Ovary (tissue), 3 donors: Measurements from ENCODE around the gene TEDC1.

Source experiments
- CTCF ChIP-seq, 3 donors: fragments of 450-650 bp in 2 of 3; fragments of 200-600 bp in 1 of 3; IDR thresholded peaks; one replicate each; pipeline versions ENCODE4 v1.5.1 to v1.8.0; 2016 to 2022; ENCODE audit warnings: antibody characterized with exemption in 3 of 3, mild to moderate bottlenecking in 1 of 3
- EP300 ChIP-seq: sonication (generic); formaldehyde crosslinking; IDR thresholded peaks from one replicate; pipeline ENCODE4 v1.6.1; 2017; ENCODE audit warnings: antibody characterized with exemption
- POLR2A ChIP-seq: fragments of 450-650 bp; IDR thresholded peaks from one replicate; pipeline ENCODE4 v1.6.1; 2017; ENCODE audit warnings: antibody characterized with exemption, mild to moderate bottlenecking, moderate library complexity
- donor health status: DM: no; HTN: no; CAD: no.

GRCh38 chr14:105489542-105490266 lies 1.3 kb upstream of the TEDC1 start:
- TF ChIP-seq CTCF (IDR thresholded peaks at IDR 0.05): peak; percentile 57 to 75 (median 73)
- TF ChIP-seq POLR2A: peak; percentile 51
- no peak for TF ChIP-seq EP300
